GM18873 (cell line): ENCODE measurements around the gene TCEA2.
"Not testable (repeated sequence)": the region's sequence is repeated elsewhere in the genome, so short reads cannot be mapped to it uniquely, and the experiment has no call there.

ENCODE experiments used
- ATAC-seq: cut with Tn5 transposase; IDR thresholded peaks from one replicate; pipeline ENCODE4 v1.9.1; 2021; ENCODE audit warnings: mild to moderate bottlenecking, moderate library complexity, moderate number of reproducible peaks; ENCODE audit not compliant: unreplicated experiment, low FRiP score

Gene TCEA2

GRCh38 chr20:64076061-64076997, 13.3 kb downstream of the TCEA2 start:
- ATAC-seq: no peak

GRCh38 chr20:64077094-64077493, 14.1 kb downstream of the TCEA2 start:
- no peak for ATAC-seq

- ATAC-seq: no peak
These were observed 14.5 kb downstream of the TCEA2 start for GRCh38 chr20:64077541-64077875.

- ATAC-seq: no peak
These were observed 15.0 kb downstream of the TCEA2 start for GRCh38 chr20:64077876-64078551.

- no peak for ATAC-seq
These were observed 15.9 kb downstream of the TCEA2 start for GRCh38 chr20:64078934-64079272.

GRCh38 chr20:64079273-64080012, 16.4 kb downstream of the TCEA2 start, which contains the start of gene RGS19:
RGS19 (minus strand) TSS chr20:64079518; CDS start chr20:64076886, 2,632 bp downstream.
- no peak for ATAC-seq

GRCh38 chr20:64080013-64080812, 17.2 kb downstream of the TCEA2 start, which contains the start of gene OPRL1:
OPRL1 (plus strand) TSS chr20:64080082; CDS start chr20:64092721, 12,639 bp downstream.
- ATAC-seq: no peak

GRCh38 chr20:64080813-64081623, 18.0 kb downstream of the TCEA2 start:
- no peak for ATAC-seq

- no peak for ATAC-seq
These were observed 18.6 kb downstream of the TCEA2 start for GRCh38 chr20:64081624-64081964.

GRCh38 chr20:64082126-64082731, 19.2 kb downstream of the TCEA2 start:
- no peak for ATAC-seq

GRCh38 chr20:64082820-64083377, 19.9 kb downstream of the TCEA2 start:
- ATAC-seq: no peak

- no peak for ATAC-seq
These were observed 20.4 kb downstream of the TCEA2 start for GRCh38 chr20:64083378-64083803.

- ATAC-seq: no peak
These were observed 21.0 kb downstream of the TCEA2 start, which contains the start of gene LKAAEAR1 for GRCh38 chr20:64083804-64084684. LKAAEAR1 (minus strand) TSS chr20:64084398; CDS start chr20:64084219, 179 bp downstream.

- ATAC-seq: no peak
These were observed 21.7 kb downstream of the TCEA2 start for GRCh38 chr20:64084685-64085152.

GRCh38 chr20:64086801-64087200, 23.8 kb downstream of the TCEA2 start:
- no peak for ATAC-seq

- not testable (repeated sequence) for ATAC-seq
These were observed 24.3 kb downstream of the TCEA2 start for GRCh38 chr20:64087226-64087825.

- not testable (repeated sequence) for ATAC-seq
These were observed 25.6 kb downstream of the TCEA2 start for GRCh38 chr20:64088586-64088985.
